ENCODE results near the gene CERS1. TPM values are rescaled to one million over a fixed set of nuclear protein-coding genes. Genes with fewer than 3 reads are reported as not detected.

Gene CERS1
- total RNA-seq, 1 experiment from 2014 or later: 0.96 TPM

- DNase-seq (ENCODE audit: low read depth, low spot score) (no peak), ATAC-seq (no peak)
- POLR2A ChIA-PET: no interaction called here
- intact Hi-C loops (cut with micrococcal nuclease): no loop called here
- Histone ChIP-seq H3K4me1 (ENCODE audit: control insufficient read depth in 1 of 2, insufficient read depth in 2 of 2, low read length in 2 of 2) (peaks cover 0 to 4% of the 10 kb centered on the region in 2 experiments; a peak in 2 of 4 replicates), H3K27me3 (ENCODE audit: insufficient read depth, low read length) (no peaks in the 10 kb centered on the region), H3K9ac (ENCODE audit: low read length) (no peak overlapping the region), H4K20me1 (ENCODE audit: insufficient read depth) (no peaks in the 10 kb centered on the region), H3K4me3 (replicated peaks in 1 of 2; ENCODE audit: low read depth in 1 of 2, low read length in 2 of 2) (no peak overlapping the region), H2AFZ (ENCODE audit: low read depth, low read length, poor library complexity, severe bottlenecking) (no peak overlapping the region), H3K4me2 (ENCODE audit: low read length) (no peak overlapping the region), H3K9me2 (ENCODE audit: insufficient read depth) (no peaks in the 10 kb centered on the region), H3K79me2 (ENCODE audit: insufficient read depth, low read length) (no peaks in the 10 kb centered on the region), H3K27ac (ENCODE audit: low read depth, low read length) (no peak overlapping the region), H3K36me3 (ENCODE audit: control insufficient read depth in 1 of 2, insufficient read depth in 2 of 2, low read length in 2 of 2) (peaks cover 0 to 9% of the 10 kb centered on the region in 2 experiments; a peak in 3 of 4 replicates), H3K9me3 (ENCODE audit: control insufficient read depth in 1 of 2, insufficient read depth in 1 of 2, low read depth in 1 of 2, low read length in 2 of 2) (no peaks in the 10 kb centered on the region)
- CTCF ChIA-PET: no interaction called here
- RAD21 ChIA-PET (ENCODE audit: low non-redundant PET in 1 of 2, low total read pairs in 2 of 2, uncharacterized antibody in 2 of 2, unreplicated experiment in 2 of 2): no interaction called here
- BruUV-seq (replicated peaks): no TSS peak
- no peak for TF ChIP-seq MAX (IDR thresholded peaks at IDR 0.05)
- no peak for TF ChIP-seq ZBTB33 (IDR thresholded peaks at IDR 0.05; ENCODE audit: extremely low read depth, insufficient replicate concordance, low read length)
- TF ChIP-seq ELF1 (IDR thresholded peaks at IDR 0.05; ENCODE audit: borderline replicate concordance, low read depth): no peak
- no peak for TF ChIP-seq ZNF274 (IDR thresholded peaks at IDR 0.05; ENCODE audit: low read depth, low read length)
- TF ChIP-seq JUND (IDR thresholded peaks at IDR 0.05): no peak
- no peak for TF ChIP-seq ZFX (IDR thresholded peaks at IDR 0.05)
- TF ChIP-seq SIN3A (IDR thresholded peaks at IDR 0.05; ENCODE audit: low read depth): no peak
- no peak for TF ChIP-seq POLR2A (IDR thresholded peaks at IDR 0.05; ENCODE audit: borderline replicate concordance, extremely low read depth, insufficient read depth, insufficient read length)
- TF ChIP-seq SP1 (IDR thresholded peaks at IDR 0.05; ENCODE audit: low read depth): no peak
- TF ChIP-seq EZH2phosphoT487 (IDR thresholded peaks at IDR 0.05; ENCODE audit: borderline replicate concordance): no peak
- TF ChIP-seq CBX3 (IDR thresholded peaks at IDR 0.05; ENCODE audit: low read depth): no peak
- no peak for TF ChIP-seq CTCF (IDR thresholded peaks at IDR 0.05 in 2 of 3, conservative IDR thresholded peaks at IDR 0.05 in 1 of 3; ENCODE audit: borderline replicate concordance in 1 of 3, insufficient read depth in 1 of 3, low read depth in 2 of 3, low read length in 2 of 3)
- no peak for TF ChIP-seq RAD21 (IDR thresholded peaks at IDR 0.05; ENCODE audit: low read depth)
- TF ChIP-seq ATF3 (IDR thresholded peaks at IDR 0.05): no peak
- TF ChIP-seq TCF7L2 (IDR thresholded peaks at IDR 0.05; ENCODE audit: borderline replicate concordance, extremely low read depth, insufficient read depth, insufficient read length): no peak
Observed at GRCh38 chr19:18897094-18898029, 1.4 kb upstream of the CERS1 start.

Measured in HCT116 (cell line).